Stimulated activated CD4-positive, alpha-beta T cell treated with anti-CD3 and anti-CD28 coated beads, Interleukin-12 subunit alpha, Interleukin-12 subunit beta, amount 100 ng/mL, for 24 hours (primary cell): Measurements from ENCODE around the gene VAMP1.
"Not testable (repeated sequence)": the region's sequence is repeated elsewhere in the genome, so short reads cannot be mapped to it uniquely, and the experiment has no call there.

Experiments
- DNase-seq, 2 experiments: peaks; one replicate each; pipeline ENCODE4 v3.0.0-alpha.2; 2020; ENCODE audit warnings: low read depth in 2 of 2

Gene VAMP1

GRCh38 chr12:6469609-6470374 is 685 bp downstream of the VAMP1 start:
- DNase-seq, result no peak

GRCh38 chr12:6469092-6469491 is 1.4 kb downstream of the VAMP1 start:
- no peak for DNase-seq

- DNase-seq, result no peak
Measured at GRCh38 chr12:6468283-6468575, 2.2 kb downstream of the VAMP1 start.

- not testable (repeated sequence) for DNase-seq
Measured at GRCh38 chr12:6467571-6468282, 2.8 kb downstream of the VAMP1 start.

GRCh38 chr12:6466751-6467150 is 3.7 kb downstream of the VAMP1 start:
- not testable (repeated sequence) for DNase-seq

- no peak for DNase-seq
Measured at GRCh38 chr12:6466184-6466573, 4.3 kb downstream of the VAMP1 start.

GRCh38 chr12:6465467-6466183 is 4.9 kb downstream of the VAMP1 start:
- DNase-seq, result no peak

- no peak for DNase-seq
Measured at GRCh38 chr12:6464531-6464930, 5.9 kb downstream of the VAMP1 start.

- DNase-seq, result no peak
Measured at GRCh38 chr12:6463858-6464257, 6.6 kb downstream of the VAMP1 start.

GRCh38 chr12:6463216-6463615 is 7.3 kb downstream of the VAMP1 start:
- DNase-seq, result no peak

- DNase-seq, result no peak
Measured at GRCh38 chr12:6462234-6462995, 8.1 kb downstream of the VAMP1 start.

GRCh38 chr12:6461401-6462233 is 8.9 kb downstream of the VAMP1 start:
- peak; percentile 62 to 77 for DNase-seq

GRCh38 chr12:6460751-6461371 is 9.6 kb downstream of the VAMP1 start:
- no peak for DNase-seq

- no peak for DNase-seq
Measured at GRCh38 chr12:6459004-6459337, 11.5 kb downstream of the VAMP1 start.

- no peak for DNase-seq
Measured at GRCh38 chr12:6458281-6459003, 12.0 kb downstream of the VAMP1 start.

- DNase-seq, result no peak
Measured at GRCh38 chr12:6457220-6457945, 13.1 kb downstream of the VAMP1 start.

GRCh38 chr12:6452944-6453630 is 17.4 kb downstream of the VAMP1 start:
- no peak for DNase-seq

GRCh38 chr12:6452245-6452943 is 18.1 kb downstream of the VAMP1 start:
- DNase-seq, result no peak
